ENCODE measurements around the gene SLC9C1.

- TF ChIP-seq CTCF (conservative IDR thresholded peaks at IDR 0.05 in 1 of 2, IDR thresholded peaks at IDR 0.05 in 1 of 2; ENCODE audit: low read depth in 1 of 2, low read length in 2 of 2) (peak; percentile 76 to 80), EZH2 (IDR thresholded peaks at IDR 0.05; ENCODE audit: low read length, missing control alignments) (no peak)
These were observed 33.4 kb upstream of the SLC9C1 start for GRCh38 chr3:112327371-112327951.
